Spleen (tissue), 13 donors: ENCODE measurements around the gene CFAP43. TPM values are rescaled to one million over a fixed set of nuclear protein-coding genes. Genes with fewer than 3 reads are reported as not detected.

Source experiments
- DNase-seq: peaks from one replicate; pipeline ENCODE4 v3.0.0-alpha.2; 2020
- H3K27ac ChIP-seq, 8 donors: fragments of 200-600 bp; sonication (generic) in 7 of 8; 1 replicate in 4 of 8; 2 replicates in 4 of 8; pipeline versions ENCODE4 v1.5.0 to v1.8.0; 2016 to 2021; ENCODE audit warnings: inconsistent platforms in 4 of 8, mild to moderate bottlenecking in 4 of 8, moderate library complexity in 1 of 8
- H3K27me3 ChIP-seq, 7 donors: fragments of 200-600 bp; sonication (generic) in 6 of 7; replicated peaks in 1 of 7; 1 replicate in 4 of 7; 2 replicates in 3 of 7; pipeline versions ENCODE4 v1.5.0 to v1.8.0; 2016 to 2021; ENCODE audit warnings: inconsistent platforms in 3 of 7, mild to moderate bottlenecking in 1 of 7
- H3K36me3 ChIP-seq, 6 donors: fragments of 200-600 bp; sonication (generic) in 5 of 6; 1 replicate in 4 of 6; 2 replicates in 2 of 6; pipeline versions ENCODE4 v1.5.0 to v1.8.0; 2016 to 2021; ENCODE audit warnings: inconsistent platforms in 2 of 6
- H3K4me1 ChIP-seq, 6 donors: fragments of 200-600 bp; sonication (generic) in 5 of 6; 1 replicate in 3 of 6; 2 replicates in 3 of 6; pipeline versions ENCODE4 v1.5.0 to v1.8.0; 2016 to 2021; ENCODE audit warnings: inconsistent platforms in 3 of 6
- H3K4me3 ChIP-seq, 8 donors: fragments of 200-600 bp; sonication (generic) in 7 of 8; 1 replicate in 4 of 8; 2 replicates in 4 of 8; pipeline versions ENCODE4 v1.5.0 to v1.8.0; 2016 to 2021; ENCODE audit warnings: inconsistent platforms in 4 of 8, mild to moderate bottlenecking in 4 of 8, moderate library complexity in 2 of 8
- H3K9me3 ChIP-seq, 8 donors: fragments of 200-600 bp; sonication (generic) in 7 of 8; 1 replicate in 4 of 8; 2 replicates in 4 of 8; pipeline versions ENCODE4 v1.5.0 to v1.8.0; 2016 to 2021; ENCODE audit warnings: inconsistent platforms in 4 of 8
- CTCF ChIP-seq, 11 experiments: fragments of 200-600 bp in 7 of 11; fragments of 450-650 bp in 4 of 11; sonication (generic) in 4 of 11; IDR thresholded peaks in 8 of 11; conservative IDR thresholded peaks in 3 of 11; 1 replicate in 7 of 11; 2 replicates in 4 of 11; pipeline versions ENCODE4 v1.4.0 to v1.8.0; 2016 to 2021; ENCODE audit warnings: antibody characterized with exemption in 11 of 11, inconsistent platforms in 4 of 11, mild to moderate bottlenecking in 1 of 11
- POLR2A ChIP-seq, 3 donors: fragments of 450-650 bp; IDR thresholded peaks; one replicate each; pipeline ENCODE4 v1.5.1; 2017; ENCODE audit warnings: antibody characterized with exemption in 3 of 3, mild to moderate bottlenecking in 1 of 3
- POLR2AphosphoS5 ChIP-seq, 3 donors: sonication (generic); formaldehyde crosslinking; IDR thresholded peaks; one replicate each; pipeline ENCODE4 v1.5.1; 2017; ENCODE audit warnings: antibody characterized with exemption in 3 of 3
- WGBS, 5 donors: extraction: QIAGEN DNeasy Blood & Tissue Kit in 3 of 5; methylation state at CpG; one replicate each; pipeline versions ENCODE4 v1.1.5 to v1.1.7; 2013 to 2018; 5-methylcytosine and 5-hydroxymethylcytosine counted together
- intact Hi-C: fragments of 100-400 bp; cut with DNase I; formaldehyde crosslinking; loops from one replicate; pipeline ENCODE4 v1.15.0; 2023; ENCODE audit warnings: low total_unique reads
- long read RNA-seq, 2 donors: transcript quantifications; one replicate each; lab custom pipeline, GENCODE V29; 2026
- polyA plus RNA-seq, 3 donors: library from polyadenylated mRNA; stranded (reverse); fragments of 200-250 nt; gene quantifications; one replicate each; pipeline ENCODE4 v1.2.1, GENCODE V29; 2013
- total RNA-seq, 7 donors: library from RNA; depleted of rRNA in 3 of 7; stranded (reverse); fragments of >200 nt in 3 of 7; fragmentation: NEBNext Ultra II Directional in 4 of 7; extraction: Animal tissue kit (Norgen Biotek cat#: 25700) in 4 of 7; gene quantifications; one replicate each; pipeline versions ENCODE4 v1.1.0 to v1.2.1, GENCODE V29; 2016 to 2021
- donor health status: healthy with polysubstance abuse.
- donor health status: DM: no; HTN: no; CAD: no; lungs with moderate emphysema.
- donor health status: DM: no; HTN: no; CAD: no.
- donor health status: Bipolar disorder and iron deficiency.
- donor health status: healthy.
- donor health status: DM: no; HTN: no; CAD: no.
- donor health status: DM: yes; HTN: yes; CAD: no.

The CFAP43 gene
- 1 to 10 TPM in 1 of 7 donors, under 1 TPM in 5, not detected in 1; 0.13 to 1.1 (median 0.30) TPM for total RNA-seq
- under 1 TPM; 0.17 to 0.30 (median 0.22) TPM for polyA plus RNA-seq
- long read RNA-seq, donor 1, result 0 reads
- long read RNA-seq, donor 2, result 0 reads

- intact Hi-C loops, result no loop called here
These were observed at the start of gene CFAP43 for GRCh38 chr10:104231784-104232612. TSS of gene CFAP43 (minus strand) at chr10:104232364. CDS start at chr10:104232246, 118 bp downstream.

GRCh38 chr10:104281694-104282093, 49.5 kb upstream of the CFAP43 start:
- H3K9me3 ChIP-seq, result no peaks in the 10 kb centered on the region
- H3K27me3 ChIP-seq, result no peaks in the 10 kb centered on the region
- intact Hi-C loops, result no loop called here
- H3K36me3 ChIP-seq, result no peaks in the 10 kb centered on the region
- no peak overlapping the region for H3K27ac ChIP-seq
- no peak overlapping the region for H3K4me3 ChIP-seq
- DNase-seq, result no peak
- TF ChIP-seq POLR2A (IDR thresholded peaks at IDR 0.05), result no peak
- TF ChIP-seq POLR2AphosphoS5 (IDR thresholded peaks at IDR 0.05), result no peak
- no peak for TF ChIP-seq CTCF (IDR thresholded peaks at IDR 0.05 in 8 of 11, conservative IDR thresholded peaks at IDR 0.05 in 3 of 11)
- 82 to 87% (median 85%) methylated on average over 3 of the region's 3 CpGs for WGBS, 5 donors
- H3K4me1 ChIP-seq, result no peaks in the 10 kb centered on the region

More at GRCh38 chr10:104231784-104232612, at the start of gene CFAP43:
- WGBS, 5 donors, result 0 to 2% (median 1%) methylated on average over 33 to 60 of the region's 60 CpGs
- Histone ChIP-seq H3K27ac (peak within 1 kb of the TSS in 4 of 8 donors; percentile 33 to 60 (median 52)), H3K36me3 (no peaks in the 10 kb centered on the region), H3K4me3 (peak within 1 kb of the TSS; percentile 62 to 93 (median 82)), H3K4me1 (peaks cover 4 to 21% (median 13%) of the 10 kb centered on the region in 6 donors), H3K27me3 (peaks cover 0 to 38% (median 0%) of the 10 kb centered on the region in 7 donors), H3K9me3 (peaks cover 0 to 22% (median 14%) of the 10 kb centered on the region in 8 donors)
- TF ChIP-seq POLR2A (IDR thresholded peaks at IDR 0.05), result peak in 2 of 3 donors; percentile 14 to 24
- peak in 2 of 11 experiments; percentile 18 to 32 for TF ChIP-seq CTCF (IDR thresholded peaks at IDR 0.05 in 8 of 11, conservative IDR thresholded peaks at IDR 0.05 in 3 of 11)
- peak; percentile 56 to 87 (median 84) for TF ChIP-seq POLR2AphosphoS5 (IDR thresholded peaks at IDR 0.05)
- peak; percentile 99 for DNase-seq

GRCh38 chr10:104279550-104280259, 47.5 kb upstream of the CFAP43 start:
- Histone ChIP-seq H3K27ac (no peak overlapping the region), H3K27me3 (peaks cover 0 to 12% (median 7%) of the 10 kb centered on the region in 7 donors), H3K4me1 (peaks cover 0 to 6% (median 4%) of the 10 kb centered on the region in 6 donors), H3K9me3 (no peaks in the 10 kb centered on the region), H3K36me3 (no peaks in the 10 kb centered on the region), H3K4me3 (no peak overlapping the region)
- intact Hi-C loops, result no loop called here
- TF ChIP-seq POLR2AphosphoS5 (IDR thresholded peaks at IDR 0.05) (no peak), CTCF (IDR thresholded peaks at IDR 0.05 in 8 of 11, conservative IDR thresholded peaks at IDR 0.05 in 3 of 11) (no peak)
- no peak for DNase-seq
- 83 to 98% (median 93%) methylated on average over 3 of the region's 3 CpGs for WGBS, 5 donors
